HG02943 (cell line): ENCODE measurements around the gene SAMD14.

Source experiments
- ATAC-seq: cut with Tn5 transposase; IDR thresholded peaks from one replicate; pipeline ENCODE4 v1.9.1; 2021; ENCODE audit warnings: mild to moderate bottlenecking, low read depth, moderate library complexity; ENCODE audit not compliant: unreplicated experiment

SAMD14 gene

GRCh38 chr17:50165867-50166517, 36.0 kb upstream of the SAMD14 start, which contains the start of gene SGCA:
TSS of gene SGCA (plus strand) at chr17:50166005. CDS start at chr17:50166041, 36 bp downstream.
- no peak for ATAC-seq

- no peak for ATAC-seq
Observed at GRCh38 chr17:50165466-50165865, 35.5 kb upstream of the SAMD14 start.

GRCh38 chr17:50165066-50165465, 35.1 kb upstream of the SAMD14 start:
- ATAC-seq: no peak

GRCh38 chr17:50164697-50164988, 34.7 kb upstream of the SAMD14 start:
- no peak for ATAC-seq

GRCh38 chr17:50163843-50164696, 34.1 kb upstream of the SAMD14 start:
- no peak for ATAC-seq

- no peak for ATAC-seq
Observed at GRCh38 chr17:50162466-50163254, 32.7 kb upstream of the SAMD14 start.

- ATAC-seq: no peak
Observed at GRCh38 chr17:50161911-50162288, 31.9 kb upstream of the SAMD14 start.

GRCh38 chr17:50161023-50161910, 31.3 kb upstream of the SAMD14 start:
- peak; percentile 66 for ATAC-seq

GRCh38 chr17:50157891-50158290, 27.9 kb upstream of the SAMD14 start:
- no peak for ATAC-seq

- no peak for ATAC-seq
Observed at GRCh38 chr17:50155115-50155819, 25.3 kb upstream of the SAMD14 start.

GRCh38 chr17:50154604-50155003, 24.6 kb upstream of the SAMD14 start:
- no peak for ATAC-seq

GRCh38 chr17:50153650-50154575, 24.0 kb upstream of the SAMD14 start:
- ATAC-seq: no peak

- ATAC-seq: no peak
Observed at GRCh38 chr17:50152736-50153135, 22.8 kb upstream of the SAMD14 start.

- no peak for ATAC-seq
Observed at GRCh38 chr17:50151937-50152547, 22.1 kb upstream of the SAMD14 start.

GRCh38 chr17:50151041-50151936, 21.3 kb upstream of the SAMD14 start:
- ATAC-seq: no peak

GRCh38 chr17:50150354-50151040, 20.5 kb upstream of the SAMD14 start, which contains the start of gene PPP1R9B:
TSS of gene PPP1R9B (minus strand) at chr17:50150677. CDS start at chr17:50150513, 164 bp downstream.
- ATAC-seq: no peak
